D721Med (cell line): ENCODE results near the gene MFAP4.
"Not testable (repeated sequence)": the region's sequence is repeated elsewhere in the genome, so short reads cannot be mapped to it uniquely, and the experiment has no call there.

ENCODE experiments used
- DNase-seq: peaks from one replicate; pipeline ENCODE4 v3.0.0; 2011; ENCODE audit warnings: low spot score; ENCODE audit not compliant: insufficient read length
- FAIRE-seq: peaks from 2 replicates; lab custom pipeline; 2011; peaks lifted over from hg19 to GRCh38; lab: Jason Lieb, UNC
- CTCF ChIP-seq: IDR thresholded peaks from 2 replicates; pipeline ENCODE4 v1.5.1; 2012; ENCODE audit warnings: mild to moderate bottlenecking, control low read depth; ENCODE audit not compliant: insufficient read depth; ENCODE audit errors: missing control alignments

MFAP4 gene

GRCh38 chr17:19359856-19360255 lies 27.1 kb downstream of the MFAP4 start:
- no peak for TF ChIP-seq CTCF
- no peak for FAIRE-seq
- DNase-seq, result no peak

- DNase-seq (no peak), FAIRE-seq (no peak)
- TF ChIP-seq CTCF, result no peak
Observed at GRCh38 chr17:19359151-19359550, 27.8 kb downstream of the MFAP4 start.

- FAIRE-seq, result no peak
- TF ChIP-seq CTCF, result no peak
Observed at GRCh38 chr17:19357761-19358160, 29.2 kb downstream of the MFAP4 start.

GRCh38 chr17:19357351-19357750 lies 29.6 kb downstream of the MFAP4 start:
- FAIRE-seq (no peak), DNase-seq (no peak)

More at GRCh38 chr17:19357761-19358160, 29.2 kb downstream of the MFAP4 start:
- no peak for DNase-seq

GRCh38 chr17:19354748-19355147 lies 32.2 kb downstream of the MFAP4 start:
- no peak for TF ChIP-seq CTCF
- FAIRE-seq (no peak), DNase-seq (no peak)

More at GRCh38 chr17:19357351-19357750, 29.6 kb downstream of the MFAP4 start:
- TF ChIP-seq CTCF, result no peak

- DNase-seq, FAIRE-seq: not testable (repeated sequence)
Observed at GRCh38 chr17:19353401-19353800, 33.6 kb downstream of the MFAP4 start.

GRCh38 chr17:19348806-19349205 lies 38.2 kb downstream of the MFAP4 start:
- TF ChIP-seq CTCF, result no peak
- DNase-seq, result no peak
- FAIRE-seq, result no peak
